GM10266 (cell line): ENCODE measurements around the gene PRDM15.

Experiments used
- DNase-seq: peaks from one replicate; pipeline ENCODE4 v3.0.0; 2012; ENCODE audit errors: extremely low spot score
- TF ChIP-seq, protein P1 (sequence below): IDR thresholded peaks from 2 replicates; pipeline ENCODE4 v1.5.1; 2012; ENCODE audit warnings: mild to moderate bottlenecking, low read depth; ENCODE audit not compliant: control insufficient read depth, insufficient read depth; ENCODE audit errors: missing control alignments

The PRDM15 gene

DNA sequence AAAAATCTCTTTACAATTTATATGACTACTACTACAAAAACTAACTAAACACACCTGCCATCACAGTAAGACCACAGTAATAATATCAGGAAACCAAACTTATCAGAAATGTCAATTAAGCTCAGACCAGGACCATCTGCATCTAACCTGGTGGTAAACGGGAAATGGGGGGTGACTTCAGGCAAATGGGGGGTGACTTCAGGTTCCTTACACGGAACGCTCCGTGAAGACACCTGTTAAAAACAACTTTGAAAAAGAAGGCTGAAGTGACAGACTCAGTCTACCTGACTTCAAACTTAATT is 15.8 kb downstream of the PRDM15 start:
- DNase-seq: no peak
- TF ChIP-seq, protein P1, sequence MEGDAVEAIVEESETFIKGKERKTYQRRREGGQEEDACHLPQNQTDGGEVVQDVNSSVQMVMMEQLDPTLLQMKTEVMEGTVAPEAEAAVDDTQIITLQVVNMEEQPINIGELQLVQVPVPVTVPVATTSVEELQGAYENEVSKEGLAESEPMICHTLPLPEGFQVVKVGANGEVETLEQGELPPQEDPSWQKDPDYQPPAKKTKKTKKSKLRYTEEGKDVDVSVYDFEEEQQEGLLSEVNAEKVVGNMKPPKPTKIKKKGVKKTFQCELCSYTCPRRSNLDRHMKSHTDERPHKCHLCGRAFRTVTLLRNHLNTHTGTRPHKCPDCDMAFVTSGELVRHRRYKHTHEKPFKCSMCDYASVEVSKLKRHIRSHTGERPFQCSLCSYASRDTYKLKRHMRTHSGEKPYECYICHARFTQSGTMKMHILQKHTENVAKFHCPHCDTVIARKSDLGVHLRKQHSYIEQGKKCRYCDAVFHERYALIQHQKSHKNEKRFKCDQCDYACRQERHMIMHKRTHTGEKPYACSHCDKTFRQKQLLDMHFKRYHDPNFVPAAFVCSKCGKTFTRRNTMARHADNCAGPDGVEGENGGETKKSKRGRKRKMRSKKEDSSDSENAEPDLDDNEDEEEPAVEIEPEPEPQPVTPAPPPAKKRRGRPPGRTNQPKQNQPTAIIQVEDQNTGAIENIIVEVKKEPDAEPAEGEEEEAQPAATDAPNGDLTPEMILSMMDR: no peak

DNA sequence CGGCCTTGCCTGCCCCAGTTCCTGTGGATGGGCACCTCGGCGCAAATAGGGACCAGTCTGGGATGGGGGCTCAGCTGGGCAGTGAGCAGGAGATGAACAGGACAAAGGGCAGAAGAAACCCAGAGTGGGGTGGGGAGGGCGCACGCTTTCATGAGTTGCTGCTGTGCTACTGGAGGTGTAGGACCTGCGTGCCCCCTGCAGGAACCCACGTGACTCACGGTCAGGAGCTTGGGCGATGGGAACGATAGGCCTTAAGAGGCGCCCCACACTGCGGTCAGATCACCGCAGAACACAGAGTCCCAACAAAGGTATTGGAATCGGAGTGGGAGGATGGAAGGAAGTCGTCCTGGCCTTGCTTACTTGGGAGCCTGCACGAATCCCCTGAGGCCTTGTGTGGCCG is 17.2 kb downstream of the PRDM15 start:
- no peak for DNase-seq
- TF ChIP-seq, protein P1: no peak

DNA sequence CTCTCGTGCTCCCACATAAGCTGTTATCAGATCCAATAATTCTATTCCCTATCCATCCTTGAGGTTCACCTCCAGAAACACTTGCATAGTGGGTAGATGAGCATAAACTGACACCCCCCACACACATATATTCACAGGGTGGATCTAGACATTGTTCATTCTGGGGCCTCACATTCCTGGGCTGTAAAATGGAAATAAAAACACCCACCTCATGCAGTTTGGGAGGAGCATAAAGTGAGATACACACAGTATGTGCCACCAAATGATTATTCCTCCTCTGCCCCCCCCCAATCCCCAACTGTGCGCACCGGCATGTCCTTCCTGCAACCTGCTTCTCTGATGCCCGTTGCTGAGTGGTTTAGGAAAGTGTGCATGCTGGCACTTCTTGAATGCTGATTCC is 17.9 kb downstream of the PRDM15 start:
- TF ChIP-seq, protein P1: no peak
- no peak for DNase-seq

DNA sequence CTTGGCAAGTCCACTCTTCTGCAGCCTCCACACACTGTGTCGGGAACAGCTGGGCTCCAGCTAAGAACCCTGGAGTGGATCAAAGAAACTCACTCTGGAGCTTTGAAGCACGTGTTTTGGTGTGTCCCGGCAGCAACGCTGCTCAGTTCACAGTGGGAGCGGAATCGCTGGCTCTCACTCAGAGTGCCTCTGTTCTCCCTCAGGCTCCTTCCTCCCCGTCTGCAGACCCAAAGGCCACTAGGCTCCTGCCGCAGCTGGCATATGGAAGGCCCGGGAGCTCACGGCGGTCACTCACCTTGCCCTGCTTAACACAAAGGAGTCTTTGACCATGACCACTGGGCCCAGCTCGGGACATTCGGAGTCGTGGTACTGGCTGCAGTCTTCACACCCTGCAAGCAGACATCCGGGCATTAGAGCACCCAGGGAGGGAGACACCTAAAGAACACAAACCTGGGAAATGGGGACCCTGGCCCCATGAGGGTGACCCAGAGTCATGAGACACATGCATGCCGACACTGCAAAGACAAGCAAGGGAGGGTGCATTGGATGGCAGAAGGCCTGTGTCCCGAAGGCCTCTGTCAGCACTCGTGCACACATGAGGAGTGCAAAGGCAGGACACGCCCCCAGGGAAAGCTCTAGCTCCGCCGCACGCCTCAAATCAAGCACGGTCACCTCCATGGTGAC is 19.7 kb downstream of the PRDM15 start:
- TF ChIP-seq, protein P1: no peak

DNA sequence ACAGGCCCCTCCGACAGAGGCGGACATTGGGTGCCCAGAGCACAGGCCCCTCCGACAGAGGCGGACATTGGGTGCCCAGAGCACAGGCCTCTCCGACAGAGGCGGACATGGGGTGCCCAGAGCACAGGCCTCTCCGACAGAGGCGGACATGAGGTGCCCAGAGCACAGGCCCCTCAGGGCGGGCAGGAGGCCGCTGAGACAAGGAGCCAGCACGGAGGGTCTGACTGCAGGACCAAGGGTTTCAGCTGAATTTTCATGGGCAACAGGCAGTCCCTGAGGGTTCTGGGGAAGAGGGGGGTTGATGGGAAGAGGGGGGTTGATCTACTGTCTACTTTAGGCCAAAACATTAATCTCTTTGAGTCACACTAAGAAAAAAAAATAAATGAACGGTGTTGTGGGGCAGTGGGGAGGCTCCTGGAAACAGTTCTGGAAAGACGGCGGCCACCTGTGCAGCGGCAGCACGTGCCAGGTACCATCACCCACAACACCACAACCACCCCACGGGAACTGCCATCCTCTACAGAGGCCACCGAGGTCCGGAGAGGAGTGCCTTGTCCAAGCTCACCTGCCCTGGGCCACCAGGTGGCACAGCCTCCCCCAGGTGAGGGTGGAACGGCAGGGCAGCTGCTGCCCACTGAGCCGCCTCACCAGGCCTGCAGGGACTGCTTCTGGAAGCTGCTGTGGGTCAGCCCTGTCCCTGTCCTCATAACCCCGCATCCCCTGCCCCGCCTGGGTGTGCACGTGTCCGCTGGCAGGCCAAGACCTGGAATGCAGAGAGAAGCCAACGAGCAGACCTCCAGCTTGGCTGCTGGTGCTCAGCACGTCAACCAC is 20.5 kb downstream of the PRDM15 start:
- no peak for DNase-seq
- TF ChIP-seq, protein P1: no peak

More for the DNA sequence above, 19.7 kb downstream of the PRDM15 start:
- no peak for DNase-seq

DNA sequence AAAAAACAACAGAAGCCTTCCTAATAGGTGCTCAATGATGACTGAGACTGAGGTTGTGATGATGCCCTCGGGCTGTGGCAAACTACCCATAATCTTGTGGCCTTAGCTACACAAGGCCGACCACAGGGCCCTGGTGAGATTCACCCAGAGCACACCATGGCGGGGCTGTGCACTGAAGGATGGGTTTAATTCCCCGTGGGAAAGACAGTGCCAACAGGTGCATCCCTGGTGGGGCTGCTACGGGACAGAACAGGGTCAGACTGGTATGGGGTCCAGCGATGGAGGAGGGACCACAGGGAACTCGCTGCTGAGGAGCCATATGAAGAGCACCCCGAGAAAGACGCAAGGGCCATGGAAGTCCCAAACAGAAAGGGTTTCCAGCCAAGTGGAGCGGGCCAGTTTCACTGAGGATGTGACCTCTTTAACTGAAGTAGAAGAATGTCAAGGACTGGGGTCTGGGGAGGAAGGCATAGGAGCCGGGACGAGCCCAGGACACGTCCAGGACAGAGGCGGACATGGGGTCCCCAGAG is 21.3 kb downstream of the PRDM15 start:
- TF ChIP-seq, protein P1: no peak
- DNase-seq: no peak

DNA sequence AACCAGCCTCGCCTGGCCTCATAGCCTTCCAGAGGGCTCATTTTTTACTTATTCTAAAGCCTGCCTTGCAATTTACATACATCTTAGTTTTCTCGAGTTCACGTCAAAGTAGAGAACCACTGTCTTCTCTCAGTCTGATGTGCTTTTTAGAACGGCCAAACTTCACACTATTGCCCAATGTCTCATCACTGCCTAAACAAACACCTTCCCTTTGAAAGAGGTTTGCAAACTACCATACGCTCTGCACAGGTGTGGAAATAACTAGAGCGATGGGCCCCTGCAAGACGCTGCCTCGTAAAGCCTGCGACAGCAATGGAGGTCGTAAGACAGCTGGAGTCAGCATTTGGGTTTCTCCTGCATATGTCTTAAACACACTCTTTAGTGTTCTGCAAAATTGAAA is 22.6 kb downstream of the PRDM15 start:
- no peak for DNase-seq
- TF ChIP-seq, protein P1: no peak
